Left hindlimb (tissue), 1 donor: ENCODE results near the gene ST8SIA3.
"Not testable (repeated sequence)": the region's sequence is repeated elsewhere in the genome, so short reads cannot be mapped to it uniquely, and the experiment has no call there.

ENCODE experiments used
- DNase-seq: peaks from one replicate; pipeline ENCODE4 v3.0.0-alpha.2; 2018

Gene ST8SIA3

GRCh38 chr18:57366528-57367081, 14.2 kb downstream of the ST8SIA3 start:
- DNase-seq = no peak

- no peak for DNase-seq
Measured at GRCh38 chr18:57372444-57372843, 20.1 kb downstream of the ST8SIA3 start.

GRCh38 chr18:57373017-57373416, 20.7 kb downstream of the ST8SIA3 start:
- no peak for DNase-seq

GRCh38 chr18:57376503-57376902, 24.1 kb downstream of the ST8SIA3 start:
- DNase-seq = no peak

- DNase-seq = no peak
Measured at GRCh38 chr18:57389271-57389670, 36.9 kb downstream of the ST8SIA3 start.

- no peak for DNase-seq
Measured at GRCh38 chr18:57390044-57390443, 37.7 kb downstream of the ST8SIA3 start.

- not testable (repeated sequence) for DNase-seq
Measured at GRCh38 chr18:57394749-57395148, 42.4 kb downstream of the ST8SIA3 start.

- not testable (repeated sequence) for DNase-seq
Measured at GRCh38 chr18:57396831-57397230, 44.5 kb downstream of the ST8SIA3 start.

- no peak for DNase-seq
Measured at GRCh38 chr18:57397440-57398132, 45.2 kb downstream of the ST8SIA3 start.

GRCh38 chr18:57404345-57404744, 52.0 kb downstream of the ST8SIA3 start:
- no peak for DNase-seq

- no peak for DNase-seq
Measured at GRCh38 chr18:57409650-57410049, 57.3 kb downstream of the ST8SIA3 start.

- no peak for DNase-seq
Measured at GRCh38 chr18:57410749-57411148, 58.4 kb downstream of the ST8SIA3 start.

- DNase-seq = no peak
Measured at GRCh38 chr18:57416542-57416941, 64.2 kb downstream of the ST8SIA3 start.
